Osteoblast (primary cell): ENCODE results near the gene TMEM41B. TPM values are rescaled to one million over a fixed set of nuclear protein-coding genes. Genes with fewer than 3 reads are reported as not detected.
A peak's percentile ranks its signal among the peaks of the same experiment; 100 is the strongest.
"Not testable (repeated sequence)": the region's sequence is repeated elsewhere in the genome, so short reads cannot be mapped to it uniquely, and the experiment has no call there.

ENCODE experiments used
- DNase-seq: peaks from one replicate; pipeline ENCODE4 v3.0.0; 2011; ENCODE audit warnings: low spot score, mixed read lengths; ENCODE audit not compliant: insufficient read length; ENCODE audit errors: missing footprints
- H2AFZ ChIP-seq: 2 replicates; pipeline ENCODE4 v1.6.0; 2011; ENCODE audit warnings: mild to moderate bottlenecking, low read length
- H3K27ac ChIP-seq: 2 replicates; pipeline ENCODE4 v1.5.1; 2011; ENCODE audit warnings: mild to moderate bottlenecking, low read depth, low read length, moderate library complexity
- H3K27me3 ChIP-seq: 2 replicates; pipeline ENCODE4 v1.6.0; 2012; ENCODE audit warnings: mild to moderate bottlenecking, control low read depth, inconsistent platforms, low read length, moderate library complexity; ENCODE audit not compliant: insufficient read depth
- H3K36me3 ChIP-seq: 2 replicates; pipeline ENCODE4 v1.5.1; 2011; ENCODE audit warnings: mild to moderate bottlenecking, low read length, control low read depth, moderate library complexity; ENCODE audit not compliant: insufficient read depth
- H3K4me1 ChIP-seq: 2 replicates; pipeline ENCODE4 v1.5.1; 2011; ENCODE audit warnings: mild to moderate bottlenecking, low read length, control low read depth, moderate library complexity; ENCODE audit not compliant: insufficient read depth
- H3K4me2 ChIP-seq: 2 replicates; pipeline ENCODE4 v1.6.0; 2011; ENCODE audit warnings: mild to moderate bottlenecking, low read length; ENCODE audit not compliant: insufficient read depth
- H3K4me3 ChIP-seq: fragments of 200-600 bp; sonication (generic); 3 replicates; pipeline ENCODE4 v1.5.1; 2012; ENCODE audit warnings: mild to moderate bottlenecking, low read length, inconsistent platforms; ENCODE audit not compliant: insufficient read depth
- H3K79me2 ChIP-seq: 2 replicates; pipeline ENCODE4 v1.6.0; 2012; ENCODE audit warnings: mild to moderate bottlenecking, low read length, control low read depth, inconsistent platforms; ENCODE audit not compliant: insufficient read depth
- H3K9me3 ChIP-seq: 2 replicates; pipeline ENCODE4 v1.5.1; 2011; ENCODE audit warnings: low read depth, low read length, control low read depth
- H4K20me1 ChIP-seq: 2 replicates; pipeline ENCODE4 v1.6.0; 2012; ENCODE audit warnings: mild to moderate bottlenecking, low read length, control low read depth; ENCODE audit not compliant: insufficient read depth
- CTCF ChIP-seq: IDR thresholded peaks from 2 replicates; pipeline ENCODE4 v1.5.1; 2011; ENCODE audit warnings: mild to moderate bottlenecking, low read depth, low read length, moderate library complexity; ENCODE audit errors: extremely low read depth
- total RNA-seq: library from RNA; depleted of rRNA; stranded (reverse); fragments of >200 nt; gene quantifications from 2 replicates; pipeline ENCODE4 v1.2.3, GENCODE V29; 2012

Gene TMEM41B
- total RNA-seq, 1 donor, result 56.1 TPM

GRCh38 chr11:9263840-9264315 lies 50.5 kb downstream of the TMEM41B start:
- Histone ChIP-seq H3K36me3 (no peaks in the 10 kb centered on the region), H3K4me1 (peaks cover 16% of the 10 kb centered on the region), H3K79me2 (peaks cover 55% of the 10 kb centered on the region), H4K20me1 (peaks cover 26% of the 10 kb centered on the region), H3K4me2 (peak overlapping the region; percentile 91), H3K27ac (peak overlapping the region; percentile 90), H3K9me3 (no peaks in the 10 kb centered on the region), H3K27me3 (no peaks in the 10 kb centered on the region), H3K4me3 (peak overlapping the region; percentile 93), H2AFZ (peak overlapping the region; percentile 75)
- TF ChIP-seq CTCF, result no peak
- DNase-seq, result peak; percentile 84

GRCh38 chr11:9260838-9261146 lies 53.6 kb downstream of the TMEM41B start:
- H3K79me2 ChIP-seq, result peaks cover 85% of the 10 kb centered on the region
- H3K36me3 ChIP-seq, H2AFZ ChIP-seq, H3K27ac ChIP-seq, H3K4me3 ChIP-seq, DNase-seq, H3K9me3 ChIP-seq, H3K27me3 ChIP-seq, H3K4me2 ChIP-seq: not testable (repeated sequence)
- peaks cover 32% of the 10 kb centered on the region for H4K20me1 ChIP-seq
- peaks cover 15% of the 10 kb centered on the region for H3K4me1 ChIP-seq

- H3K4me3 ChIP-seq, result no peak overlapping the region
- no peaks in the 10 kb centered on the region for H3K9me3 ChIP-seq
- H2AFZ ChIP-seq, result no peak overlapping the region
- H3K79me2 ChIP-seq, result peaks cover 91% of the 10 kb centered on the region
- peak overlapping the region; percentile 26 for H3K4me2 ChIP-seq
- peaks cover 11% of the 10 kb centered on the region for H3K4me1 ChIP-seq
- peaks cover 33% of the 10 kb centered on the region for H4K20me1 ChIP-seq
- peak; percentile 39 for TF ChIP-seq CTCF
- no peak overlapping the region for H3K27ac ChIP-seq
- H3K27me3 ChIP-seq, result no peaks in the 10 kb centered on the region
- peak; percentile 64 for DNase-seq
- H3K36me3 ChIP-seq, result peaks cover 2% of the 10 kb centered on the region
These were observed 54.2 kb downstream of the TMEM41B start for GRCh38 chr11:9259981-9260837.

GRCh38 chr11:9258279-9258678 lies 56.1 kb downstream of the TMEM41B start:
- DNase-seq, H3K4me2 ChIP-seq, H3K4me3 ChIP-seq, H3K9me3 ChIP-seq, H3K27ac ChIP-seq, H3K36me3 ChIP-seq, H3K27me3 ChIP-seq, H2AFZ ChIP-seq: not testable (repeated sequence)
- Histone ChIP-seq H3K79me2 (peaks cover 98% of the 10 kb centered on the region), H4K20me1 (peaks cover 33% of the 10 kb centered on the region), H3K4me1 (peaks cover 11% of the 10 kb centered on the region)

- H3K79me2 ChIP-seq, result peaks cover 97% of the 10 kb centered on the region
- no peak overlapping the region for H3K27ac ChIP-seq
- H3K27me3 ChIP-seq, result no peaks in the 10 kb centered on the region
- no peak overlapping the region for H3K4me2 ChIP-seq
- TF ChIP-seq CTCF, result no peak
- H3K9me3 ChIP-seq, result no peaks in the 10 kb centered on the region
- DNase-seq, result no peak
- H3K4me3 ChIP-seq, result no peak overlapping the region
- H3K36me3 ChIP-seq, result peaks cover 5% of the 10 kb centered on the region
- no peak overlapping the region for H2AFZ ChIP-seq
- H4K20me1 ChIP-seq, result peaks cover 17% of the 10 kb centered on the region
- H3K4me1 ChIP-seq, result peaks cover 9% of the 10 kb centered on the region
These were observed 60.0 kb downstream of the TMEM41B start for GRCh38 chr11:9254416-9254815.
